NB4 (cell line): ENCODE results near the gene MRTFA.

ENCODE experiments used
- MYC ChIP-seq: IDR thresholded peaks from 2 replicates; pipeline ENCODE4 v1.6.1; 2011; ENCODE audit warnings: low read depth, low read length
- POLR2A ChIP-seq: IDR thresholded peaks from 2 replicates; pipeline ENCODE4 v1.6.1; 2011; ENCODE audit warnings: mild to moderate bottlenecking; ENCODE audit not compliant: insufficient read length; ENCODE audit errors: extremely low read depth
- TF ChIP-seq, protein P1 (sequence below): IDR thresholded peaks from one replicate; pipeline ENCODE4 v1.5.1; 2012; ENCODE audit warnings: low read depth, low read length
- TF ChIP-seq, protein P2 (sequence below): IDR thresholded peaks from 2 replicates; pipeline ENCODE4 v1.6.1; 2011; ENCODE audit warnings: low read depth, low read length

DNA sequence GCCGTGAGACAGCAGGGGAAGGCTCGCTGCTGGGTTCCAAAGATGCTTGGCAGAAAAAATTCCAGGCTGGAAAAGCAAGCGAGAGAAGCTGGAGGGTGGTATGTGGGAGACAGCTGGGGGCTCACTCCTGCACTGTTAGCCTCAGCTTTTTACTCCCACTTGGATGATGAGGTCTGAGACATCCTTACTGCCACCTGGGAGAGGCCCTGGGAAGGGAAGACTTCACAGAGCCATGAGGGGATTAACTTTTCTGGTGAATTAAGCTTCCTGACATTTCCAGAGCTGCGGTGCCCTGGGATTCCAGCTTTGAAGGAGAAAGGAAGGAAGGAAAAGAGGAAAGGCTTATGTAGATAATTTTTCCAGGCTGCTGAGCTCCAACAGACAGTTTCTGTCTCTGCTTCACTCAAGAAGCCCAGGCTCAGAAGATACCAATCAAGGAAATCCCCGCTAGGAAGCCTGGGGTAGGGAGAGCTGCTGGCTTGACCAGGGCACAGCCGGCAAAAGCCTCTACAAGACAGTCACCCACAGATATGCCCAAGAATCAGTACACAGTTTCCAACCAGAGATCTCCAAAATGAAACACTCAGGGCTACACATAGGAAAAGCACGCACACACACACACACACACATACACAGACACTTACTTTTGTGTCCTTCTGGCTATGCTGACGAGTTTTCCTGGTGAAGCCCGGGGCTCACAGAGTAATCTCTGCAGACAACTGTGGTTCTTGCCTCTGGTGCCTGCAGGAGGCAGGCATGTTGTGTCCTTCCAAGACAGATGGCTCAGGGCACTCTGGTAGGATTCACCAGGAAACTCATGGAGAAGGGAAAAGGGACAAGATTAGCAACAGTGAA lies 43.7 kb upstream of the MRTFA start:
- TF ChIP-seq, protein P1, sequence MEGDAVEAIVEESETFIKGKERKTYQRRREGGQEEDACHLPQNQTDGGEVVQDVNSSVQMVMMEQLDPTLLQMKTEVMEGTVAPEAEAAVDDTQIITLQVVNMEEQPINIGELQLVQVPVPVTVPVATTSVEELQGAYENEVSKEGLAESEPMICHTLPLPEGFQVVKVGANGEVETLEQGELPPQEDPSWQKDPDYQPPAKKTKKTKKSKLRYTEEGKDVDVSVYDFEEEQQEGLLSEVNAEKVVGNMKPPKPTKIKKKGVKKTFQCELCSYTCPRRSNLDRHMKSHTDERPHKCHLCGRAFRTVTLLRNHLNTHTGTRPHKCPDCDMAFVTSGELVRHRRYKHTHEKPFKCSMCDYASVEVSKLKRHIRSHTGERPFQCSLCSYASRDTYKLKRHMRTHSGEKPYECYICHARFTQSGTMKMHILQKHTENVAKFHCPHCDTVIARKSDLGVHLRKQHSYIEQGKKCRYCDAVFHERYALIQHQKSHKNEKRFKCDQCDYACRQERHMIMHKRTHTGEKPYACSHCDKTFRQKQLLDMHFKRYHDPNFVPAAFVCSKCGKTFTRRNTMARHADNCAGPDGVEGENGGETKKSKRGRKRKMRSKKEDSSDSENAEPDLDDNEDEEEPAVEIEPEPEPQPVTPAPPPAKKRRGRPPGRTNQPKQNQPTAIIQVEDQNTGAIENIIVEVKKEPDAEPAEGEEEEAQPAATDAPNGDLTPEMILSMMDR: no peak
- no peak for TF ChIP-seq POLR2A
- TF ChIP-seq, protein P2, sequence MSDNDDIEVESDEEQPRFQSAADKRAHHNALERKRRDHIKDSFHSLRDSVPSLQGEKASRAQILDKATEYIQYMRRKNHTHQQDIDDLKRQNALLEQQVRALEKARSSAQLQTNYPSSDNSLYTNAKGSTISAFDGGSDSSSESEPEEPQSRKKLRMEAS: no peak
- no peak for TF ChIP-seq MYC
